Panc1 (cell line): ENCODE data around the gene CHRNA5. TPM values are rescaled to one million over a fixed set of nuclear protein-coding genes. Genes with fewer than 3 reads are reported as not detected.

Experiments used
- ATAC-seq: fragments of 200-7000 bp; cut with Tn5 transposase; 2 replicates; pipeline ENCODE4 v1.9.1; 2020; ENCODE audit warnings: mild to moderate bottlenecking, moderate library complexity
- BruUV-seq: library from RNA; stranded (reverse); fragments of 400-500 nt; replicated peaks from 2 replicates; lab custom pipeline; 2021; lab: Mats Ljungman, UMichigan
- CTCF ChIA-PET: fragments of 300-600 bp; sonication (Branson Sonifier 250); formaldehyde crosslinking; loops from one replicate; lab custom pipeline; 2022; ENCODE audit warnings: antibody characterized with exemption; lab: Charles Lee
- POLR2A ChIA-PET: fragments of 300-600 bp; sonication (Branson Sonifier 250); formaldehyde crosslinking; loops from one replicate; lab custom pipeline; 2022; ENCODE audit warnings: antibody characterized with exemption; lab: Charles Lee
- DNase-seq: peaks from one replicate; pipeline ENCODE4 v3.0.0-alpha.2; 2010; ENCODE audit warnings: low read depth, low spot score
- H3K27ac ChIP-seq: 2 replicates; pipeline ENCODE4 v1.5.1; 2011; ENCODE audit warnings: mild to moderate bottlenecking, low read length, inconsistent platforms
- H3K27me3 ChIP-seq: fragments of 200-500 bp; sonication (Bioruptor generic); 2 replicates; pipeline ENCODE4 v1.6.0; 2014; ENCODE audit warnings: low read length, inconsistent platforms; ENCODE audit not compliant: control insufficient read depth, insufficient read depth
- H3K36me3 ChIP-seq: fragments of 200-500 bp; sonication (Bioruptor generic); 2 replicates; pipeline ENCODE4 v1.5.1; 2014; ENCODE audit warnings: inconsistent platforms, mild to moderate bottlenecking, low read length, moderate library complexity; ENCODE audit not compliant: control insufficient read depth, insufficient read depth
- H3K4me1 ChIP-seq: 2 replicates; pipeline ENCODE4 v1.5.1; 2011; ENCODE audit warnings: inconsistent platforms, mild to moderate bottlenecking, low read length, moderate library complexity; ENCODE audit not compliant: control insufficient read depth, insufficient read depth
- H3K4me3 ChIP-seq, 2 experiments: 2 replicates each; pipeline ENCODE4 v1.5.1; 2011 to 2012; ENCODE audit warnings: low read depth in 2 of 2, low read length in 2 of 2, mild to moderate bottlenecking in 2 of 2, inconsistent platforms in 1 of 2, moderate library complexity in 1 of 2
- H3K9me3 ChIP-seq: fragments of 200-500 bp; sonication (Bioruptor generic); 2 replicates; pipeline ENCODE4 v1.5.1; 2014; ENCODE audit warnings: low read depth, mild to moderate bottlenecking, inconsistent platforms, low read length, moderate library complexity; ENCODE audit not compliant: control insufficient read depth, insufficient read depth
- POLR2AphosphoS5 ChIP-seq: IDR thresholded peaks from 2 replicates; pipeline ENCODE4 v1.6.1; 2012; ENCODE audit warnings: mild to moderate bottlenecking, low read depth, low read length, moderate library complexity
- SIN3A ChIP-seq: IDR thresholded peaks from 2 replicates; pipeline ENCODE4 v1.6.1; 2012; ENCODE audit warnings: low read depth, mild to moderate bottlenecking, low read length, moderate library complexity, borderline replicate concordance; ENCODE audit not compliant: insufficient read depth
- TCF7L2 ChIP-seq: IDR thresholded peaks from 2 replicates; pipeline ENCODE4 v1.6.1; 2011; ENCODE audit warnings: mild to moderate bottlenecking, low read depth, low read length, inconsistent platforms
- in situ Hi-C: cut with HindIII; loops from 2 replicates; pipeline ENCODE4 v1.10.0; 2016; ENCODE audit warnings: low sequenced_read_pairs, low pct_unique_long_range_greater_than_20kb
- intact Hi-C: fragments of 100-400 bp; cut with micrococcal nuclease; formaldehyde crosslinking; loops from one replicate; pipeline ENCODE4 v1.10.0; 2022; ENCODE audit not compliant: unreplicated experiment
- total RNA-seq: library from RNA; stranded (reverse); gene quantifications from one replicate; pipeline ENCODE4 v1.2.1, GENCODE V29; 2021; ENCODE audit not compliant: unreplicated experiment
- TF ChIP-seq, protein P1 (sequence below), 2 experiments: IDR thresholded peaks; 2 replicates each; pipeline ENCODE4 v1.6.1; 2011 to 2012; ENCODE audit warnings: low read depth in 2 of 2, control low read depth in 1 of 2, low read length in 1 of 2, mild to moderate bottlenecking in 1 of 2, moderate library complexity in 1 of 2; ENCODE audit not compliant: insufficient read depth in 1 of 2
- TF ChIP-seq, protein P2 (sequence below): fragments of 450-650 bp; IDR thresholded peaks from 2 replicates; pipeline ENCODE4 v1.5.1; 2017; ENCODE audit warnings: mild to moderate bottlenecking

The CHRNA5 gene
- total RNA-seq, 1 experiment from 2014 or later = 52.4 TPM

DNA sequence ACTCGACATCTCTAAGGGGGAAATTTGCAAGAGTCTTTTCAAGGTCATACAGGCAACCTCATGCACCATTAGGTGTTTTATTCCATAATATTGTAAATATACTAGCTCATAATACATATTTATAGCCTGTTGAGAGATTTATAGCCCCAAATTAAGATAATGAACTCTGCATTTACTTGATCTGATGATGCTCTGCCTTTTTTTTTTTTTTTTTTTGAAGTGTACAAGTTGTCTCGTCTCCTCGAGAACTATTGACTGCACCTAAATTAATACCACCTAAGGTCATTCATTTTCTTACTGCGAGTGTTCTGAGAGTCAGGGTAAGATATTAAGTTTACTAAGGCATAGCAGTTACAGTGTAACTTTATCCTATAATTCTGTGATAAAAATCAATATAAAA lies 6.1 kb downstream of the CHRNA5 start:
- CTCF ChIA-PET = no interaction called here
- no peaks in the 10 kb centered on the region for H3K36me3 ChIP-seq
- no peak overlapping the region for H3K4me3 ChIP-seq
- intact Hi-C loops = no loop called here
- BruUV-seq = TSS peak; percentile 4
- no peaks in the 10 kb centered on the region for H3K27me3 ChIP-seq
- POLR2A ChIA-PET = no interaction called here
- DNase-seq = no peak
- TF ChIP-seq TCF7L2 (no peak), POLR2AphosphoS5 (no peak), SIN3A (no peak)
- TF ChIP-seq, protein P1, sequence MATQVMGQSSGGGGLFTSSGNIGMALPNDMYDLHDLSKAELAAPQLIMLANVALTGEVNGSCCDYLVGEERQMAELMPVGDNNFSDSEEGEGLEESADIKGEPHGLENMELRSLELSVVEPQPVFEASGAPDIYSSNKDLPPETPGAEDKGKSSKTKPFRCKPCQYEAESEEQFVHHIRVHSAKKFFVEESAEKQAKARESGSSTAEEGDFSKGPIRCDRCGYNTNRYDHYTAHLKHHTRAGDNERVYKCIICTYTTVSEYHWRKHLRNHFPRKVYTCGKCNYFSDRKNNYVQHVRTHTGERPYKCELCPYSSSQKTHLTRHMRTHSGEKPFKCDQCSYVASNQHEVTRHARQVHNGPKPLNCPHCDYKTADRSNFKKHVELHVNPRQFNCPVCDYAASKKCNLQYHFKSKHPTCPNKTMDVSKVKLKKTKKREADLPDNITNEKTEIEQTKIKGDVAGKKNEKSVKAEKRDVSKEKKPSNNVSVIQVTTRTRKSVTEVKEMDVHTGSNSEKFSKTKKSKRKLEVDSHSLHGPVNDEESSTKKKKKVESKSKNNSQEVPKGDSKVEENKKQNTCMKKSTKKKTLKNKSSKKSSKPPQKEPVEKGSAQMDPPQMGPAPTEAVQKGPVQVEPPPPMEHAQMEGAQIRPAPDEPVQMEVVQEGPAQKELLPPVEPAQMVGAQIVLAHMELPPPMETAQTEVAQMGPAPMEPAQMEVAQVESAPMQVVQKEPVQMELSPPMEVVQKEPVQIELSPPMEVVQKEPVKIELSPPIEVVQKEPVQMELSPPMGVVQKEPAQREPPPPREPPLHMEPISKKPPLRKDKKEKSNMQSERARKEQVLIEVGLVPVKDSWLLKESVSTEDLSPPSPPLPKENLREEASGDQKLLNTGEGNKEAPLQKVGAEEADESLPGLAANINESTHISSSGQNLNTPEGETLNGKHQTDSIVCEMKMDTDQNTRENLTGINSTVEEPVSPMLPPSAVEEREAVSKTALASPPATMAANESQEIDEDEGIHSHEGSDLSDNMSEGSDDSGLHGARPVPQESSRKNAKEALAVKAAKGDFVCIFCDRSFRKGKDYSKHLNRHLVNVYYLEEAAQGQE (IDR thresholded peaks at IDR 0.05; ENCODE audit: insufficient read depth in 1 of 2, low read depth in 2 of 2, low read length in 1 of 2) = no peak
- TF ChIP-seq, protein P2, sequence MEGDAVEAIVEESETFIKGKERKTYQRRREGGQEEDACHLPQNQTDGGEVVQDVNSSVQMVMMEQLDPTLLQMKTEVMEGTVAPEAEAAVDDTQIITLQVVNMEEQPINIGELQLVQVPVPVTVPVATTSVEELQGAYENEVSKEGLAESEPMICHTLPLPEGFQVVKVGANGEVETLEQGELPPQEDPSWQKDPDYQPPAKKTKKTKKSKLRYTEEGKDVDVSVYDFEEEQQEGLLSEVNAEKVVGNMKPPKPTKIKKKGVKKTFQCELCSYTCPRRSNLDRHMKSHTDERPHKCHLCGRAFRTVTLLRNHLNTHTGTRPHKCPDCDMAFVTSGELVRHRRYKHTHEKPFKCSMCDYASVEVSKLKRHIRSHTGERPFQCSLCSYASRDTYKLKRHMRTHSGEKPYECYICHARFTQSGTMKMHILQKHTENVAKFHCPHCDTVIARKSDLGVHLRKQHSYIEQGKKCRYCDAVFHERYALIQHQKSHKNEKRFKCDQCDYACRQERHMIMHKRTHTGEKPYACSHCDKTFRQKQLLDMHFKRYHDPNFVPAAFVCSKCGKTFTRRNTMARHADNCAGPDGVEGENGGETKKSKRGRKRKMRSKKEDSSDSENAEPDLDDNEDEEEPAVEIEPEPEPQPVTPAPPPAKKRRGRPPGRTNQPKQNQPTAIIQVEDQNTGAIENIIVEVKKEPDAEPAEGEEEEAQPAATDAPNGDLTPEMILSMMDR = no peak
- no peak overlapping the region for H3K27ac ChIP-seq
- ATAC-seq = no peak
- no peaks in the 10 kb centered on the region for H3K9me3 ChIP-seq
- peaks cover 13% of the 10 kb centered on the region for H3K4me1 ChIP-seq
- in situ Hi-C loops = no loop called here

DNA sequence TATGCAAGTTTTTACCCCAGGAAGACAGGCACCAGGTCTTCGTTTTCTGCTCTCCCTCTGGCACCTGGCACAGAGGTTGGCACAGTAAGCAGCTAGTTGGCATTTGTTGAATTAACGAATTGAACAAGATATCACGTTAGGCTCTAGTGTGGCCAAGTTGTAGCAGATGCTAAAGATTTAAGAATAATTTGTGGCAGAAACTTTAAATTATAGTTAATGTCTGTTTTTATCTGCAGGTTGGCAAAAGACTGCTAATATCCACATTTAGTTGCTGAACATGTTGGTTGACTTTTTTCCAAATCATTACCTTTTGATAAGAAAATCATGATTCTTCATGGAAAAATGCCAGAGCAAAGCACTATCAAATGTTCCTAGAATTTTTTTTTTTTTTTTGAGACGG lies 8.1 kb downstream of the CHRNA5 start:
- intact Hi-C loops (no loop called here), in situ Hi-C loops (no loop called here)
- no peaks in the 10 kb centered on the region for H3K36me3 ChIP-seq
- no peak overlapping the region for H3K4me3 ChIP-seq
- ChIA-PET POLR2A (interaction anchor here (0.6 kb wide), 1 partner anchor 65 kb away, joined by 5 read pairs; no protein-coding TSS in a partner anchor), CTCF (no interaction called here)
- DNase-seq = no peak
- no peak for ATAC-seq
- no peak overlapping the region for H3K27ac ChIP-seq
- no peaks in the 10 kb centered on the region for H3K27me3 ChIP-seq
- no TSS peak for BruUV-seq
- TF ChIP-seq, protein P1 (IDR thresholded peaks at IDR 0.05; ENCODE audit: insufficient read depth in 1 of 2, low read depth in 2 of 2, low read length in 1 of 2) = no peak
- TF ChIP-seq POLR2AphosphoS5 (no peak), SIN3A (no peak), TCF7L2 (no peak)
- TF ChIP-seq, protein P2 = no peak
- H3K9me3 ChIP-seq = no peaks in the 10 kb centered on the region
- 0 out of 2 replicates have a peak, but pooled peaks cover 4% of the 10 kb centered on the region for H3K4me1 ChIP-seq
